ENCODE results near the gene CCDC174. TPM values are rescaled to one million over a fixed set of nuclear protein-coding genes. Genes with fewer than 3 reads are reported as not detected.

CCDC174 gene
- total and polyA plus RNA-seq, 10 of the 15 experiments (the other 5 are each of a cell fraction or from before 2014, with no cell fraction given), result 11.6 to 31.3 (median 19.1) TPM

DNA sequence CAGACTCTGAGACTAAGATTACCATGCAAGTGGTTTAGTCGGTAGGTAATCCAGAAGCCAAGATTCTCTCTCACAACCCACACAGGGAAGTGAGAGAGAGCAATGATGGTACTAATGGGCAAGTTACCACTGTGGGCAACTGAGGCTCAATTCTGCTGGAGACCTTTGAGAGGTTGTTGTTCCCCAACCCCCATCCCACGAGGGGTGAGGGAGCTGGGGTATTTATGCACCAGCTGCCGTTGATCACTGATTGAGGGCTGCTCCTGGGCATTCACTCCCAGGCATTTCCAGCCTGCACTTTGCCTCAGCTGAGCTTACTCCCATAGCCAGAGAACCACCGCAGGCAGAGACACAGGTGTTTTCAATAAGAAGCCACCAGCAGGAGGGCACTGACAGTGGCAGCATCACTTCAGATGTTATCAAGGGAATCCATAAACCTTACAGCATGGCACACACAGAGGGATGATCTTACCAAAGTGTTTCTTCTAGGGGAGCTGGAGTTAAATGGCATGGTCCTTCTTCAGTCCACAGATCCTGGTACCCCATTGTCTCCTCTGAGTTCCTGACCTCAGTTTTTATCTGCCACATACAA is 15.0 kb upstream of the CCDC174 start:
- DNase-seq (ENCODE audit: low read depth, low spot score), result no peak
- Histone ChIP-seq H4K20me1 (ENCODE audit: control insufficient read depth, insufficient read depth) (no peaks in the 10 kb centered on the region), H3K27ac (ENCODE audit: control insufficient read depth, insufficient read depth) (no peak overlapping the region), H3K36me3 (ENCODE audit: control insufficient read depth in 2 of 2, insufficient read depth in 2 of 2, low read length in 1 of 2) (no peaks in the 10 kb centered on the region), H3K79me2 (ENCODE audit: control insufficient read depth, insufficient read depth, low read length) (no peaks in the 10 kb centered on the region), H2AFZ (ENCODE audit: control insufficient read depth, low read depth, low read length) (no peak overlapping the region), H3K9me3 (replicated peaks; ENCODE audit: control insufficient read depth, insufficient read depth, low read length) (no peaks in the 10 kb centered on the region), H3K9ac (ENCODE audit: control insufficient read depth, insufficient read depth, low read length) (no peak overlapping the region), H3K4me1 (ENCODE audit: control insufficient read depth, insufficient read depth, low read length) (no peaks in the 10 kb centered on the region), H3K4me2 (ENCODE audit: control insufficient read depth, insufficient read depth) (no peak overlapping the region), H3K27me3 (replicated peaks in 1 of 2; ENCODE audit: control insufficient read depth in 2 of 2, insufficient read depth in 2 of 2, low read length in 1 of 2) (0 out of 4 replicates have a peak, but pooled peaks cover 0 to 2% of the 10 kb centered on the region in 2 experiments), H3K4me3 (no peak overlapping the region)
- no peak for ATAC-seq
- ChIA-PET POLR2A (interaction anchor here (1.0 kb wide), 1 partner anchor 144 kb away, joined by 4 read pairs; no protein-coding TSS in a partner anchor), SMC1A (ENCODE audit: uncharacterized antibody, unreplicated experiment) (interaction anchor here (1.1 to 3.9 kb wide), 4 partner anchors 10 to 145 kb away, joined by 3 to 47 read pairs (median 6); no protein-coding TSS in a partner anchor), RAD21 (ENCODE audit: unreplicated experiment) (interaction anchor here (1.1 to 3.6 kb wide), 3 partner anchors 15 to 144 kb away, joined by 3 to 23 read pairs (median 3); partner anchors contain the start of gene CCDC174), CTCF (interaction anchor here (0.8 to 7.5 kb wide), 7 partner anchors 8 to 433 kb away, joined by 3 to 120 read pairs (median 3); no protein-coding TSS in a partner anchor)
- TF ChIP-seq TCF7 (IDR thresholded peaks at IDR 0.05; ENCODE audit: borderline replicate concordance), result no peak
- no peak for TF ChIP-seq EP300 (IDR thresholded peaks at IDR 0.05; ENCODE audit: borderline replicate concordance in 1 of 2, control insufficient read depth in 1 of 2, low read depth in 2 of 2, low read length in 2 of 2)
- no peak for TF ChIP-seq RCOR1 (conservative IDR thresholded peaks at IDR 0.05; ENCODE audit: low read depth, low read length)
- no peak for TF ChIP-seq BCL11A (IDR thresholded peaks at IDR 0.05; ENCODE audit: low read depth, low read length)
- TF ChIP-seq, protein P1, sequence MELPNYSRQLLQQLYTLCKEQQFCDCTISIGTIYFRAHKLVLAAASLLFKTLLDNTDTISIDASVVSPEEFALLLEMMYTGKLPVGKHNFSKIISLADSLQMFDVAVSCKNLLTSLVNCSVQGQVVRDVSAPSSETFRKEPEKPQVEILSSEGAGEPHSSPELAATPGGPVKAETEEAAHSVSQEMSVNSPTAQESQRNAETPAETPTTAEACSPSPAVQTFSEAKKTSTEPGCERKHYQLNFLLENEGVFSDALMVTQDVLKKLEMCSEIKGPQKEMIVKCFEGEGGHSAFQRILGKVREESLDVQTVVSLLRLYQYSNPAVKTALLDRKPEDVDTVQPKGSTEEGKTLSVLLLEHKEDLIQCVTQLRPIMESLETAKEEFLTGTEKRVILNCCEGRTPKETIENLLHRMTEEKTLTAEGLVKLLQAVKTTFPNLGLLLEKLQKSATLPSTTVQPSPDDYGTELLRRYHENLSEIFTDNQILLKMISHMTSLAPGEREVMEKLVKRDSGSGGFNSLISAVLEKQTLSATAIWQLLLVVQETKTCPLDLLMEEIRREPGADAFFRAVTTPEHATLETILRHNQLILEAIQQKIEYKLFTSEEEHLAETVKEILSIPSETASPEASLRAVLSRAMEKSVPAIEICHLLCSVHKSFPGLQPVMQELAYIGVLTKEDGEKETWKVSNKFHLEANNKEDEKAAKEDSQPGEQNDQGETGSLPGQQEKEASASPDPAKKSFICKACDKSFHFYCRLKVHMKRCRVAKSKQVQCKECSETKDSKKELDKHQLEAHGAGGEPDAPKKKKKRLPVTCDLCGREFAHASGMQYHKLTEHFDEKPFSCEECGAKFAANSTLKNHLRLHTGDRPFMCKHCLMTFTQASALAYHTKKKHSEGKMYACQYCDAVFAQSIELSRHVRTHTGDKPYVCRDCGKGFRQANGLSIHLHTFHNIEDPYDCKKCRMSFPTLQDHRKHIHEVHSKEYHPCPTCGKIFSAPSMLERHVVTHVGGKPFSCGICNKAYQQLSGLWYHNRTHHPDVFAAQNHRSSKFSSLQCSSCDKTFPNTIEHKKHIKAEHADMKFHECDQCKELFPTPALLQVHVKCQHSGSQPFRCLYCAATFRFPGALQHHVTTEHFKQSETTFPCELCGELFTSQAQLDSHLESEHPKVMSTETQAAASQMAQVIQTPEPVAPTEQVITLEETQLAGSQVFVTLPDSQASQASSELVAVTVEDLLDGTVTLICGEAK (IDR thresholded peaks at IDR 0.05; ENCODE audit: borderline replicate concordance), result no peak
- TF ChIP-seq IKZF1 (conservative IDR thresholded peaks at IDR 0.05), result no peak
- TF ChIP-seq, protein P2, sequence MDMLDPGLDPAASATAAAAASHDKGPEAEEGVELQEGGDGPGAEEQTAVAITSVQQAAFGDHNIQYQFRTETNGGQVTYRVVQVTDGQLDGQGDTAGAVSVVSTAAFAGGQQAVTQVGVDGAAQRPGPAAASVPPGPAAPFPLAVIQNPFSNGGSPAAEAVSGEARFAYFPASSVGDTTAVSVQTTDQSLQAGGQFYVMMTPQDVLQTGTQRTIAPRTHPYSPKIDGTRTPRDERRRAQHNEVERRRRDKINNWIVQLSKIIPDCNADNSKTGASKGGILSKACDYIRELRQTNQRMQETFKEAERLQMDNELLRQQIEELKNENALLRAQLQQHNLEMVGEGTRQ (IDR thresholded peaks at IDR 0.05; ENCODE audit: borderline replicate concordance, low read depth, low read length), result no peak
- TF ChIP-seq, protein P3, sequence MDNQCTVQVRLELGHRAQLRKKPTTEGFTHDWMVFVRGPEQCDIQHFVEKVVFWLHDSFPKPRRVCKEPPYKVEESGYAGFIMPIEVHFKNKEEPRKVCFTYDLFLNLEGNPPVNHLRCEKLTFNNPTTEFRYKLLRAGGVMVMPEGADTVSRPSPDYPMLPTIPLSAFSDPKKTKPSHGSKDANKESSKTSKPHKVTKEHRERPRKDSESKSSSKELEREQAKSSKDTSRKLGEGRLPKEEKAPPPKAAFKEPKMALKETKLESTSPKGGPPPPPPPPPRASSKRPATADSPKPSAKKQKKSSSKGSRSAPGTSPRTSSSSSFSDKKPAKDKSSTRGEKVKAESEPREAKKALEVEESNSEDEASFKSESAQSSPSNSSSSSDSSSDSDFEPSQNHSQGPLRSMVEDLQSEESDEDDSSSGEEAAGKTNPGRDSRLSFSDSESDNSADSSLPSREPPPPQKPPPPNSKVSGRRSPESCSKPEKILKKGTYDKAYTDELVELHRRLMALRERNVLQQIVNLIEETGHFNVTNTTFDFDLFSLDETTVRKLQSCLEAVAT (IDR thresholded peaks at IDR 0.05), result no peak
- 25% methylated on average over 4 of the region's 4 CpGs for WGBS (ENCODE audit: insufficient coverage, insufficient replicate concordance, low lambda C conversion rate, missing lambda C conversion rate)
- no TSS peak for BruUV-seq (replicated peaks)
- in situ Hi-C loops (cut with MboI) (loop anchor here (5.0 kb wide), 1 partner anchor 286 kb away; no protein-coding TSS in a partner anchor), intact Hi-C loops (cut with micrococcal nuclease; ENCODE audit: unreplicated experiment) (loop anchor here (1.0 to 10.0 kb wide), 2 partner anchors 132 to 285 kb away; no protein-coding TSS in a partner anchor)
- FAIRE-seq, result no peak
